Dendritic cell treated with granulocyte-macrophage colony-stimulating factor and Interleukin-4, amounts not matched to agents 40 ng/mL and 50 ng/mL, for 4 days (primary cell): ENCODE data around the gene ARL14EP.
A peak's percentile ranks its signal among the peaks of the same experiment; 100 is the strongest.

Experiments used
- H3K27ac Mint-ChIP-seq: one replicate; pipeline ENCODE4 v1.8.0; 2022; ENCODE audit warnings: mild to moderate bottlenecking, mixed read lengths
- H3K27me3 Mint-ChIP-seq: one replicate; pipeline ENCODE4 v1.8.0; 2022; ENCODE audit warnings: mild to moderate bottlenecking, mixed read lengths
- H3K36me3 Mint-ChIP-seq: one replicate; pipeline ENCODE4 v1.8.0; 2022; ENCODE audit warnings: low read depth, mixed read lengths
- H3K4me1 Mint-ChIP-seq: one replicate; pipeline ENCODE4 v1.8.0; 2022; ENCODE audit warnings: low read depth, mixed read lengths
- H3K4me3 Mint-ChIP-seq: one replicate; pipeline ENCODE4 v1.8.0; 2022; ENCODE audit warnings: mild to moderate bottlenecking, moderate library complexity, mixed read lengths
- H3K9me3 Mint-ChIP-seq: one replicate; pipeline ENCODE4 v1.8.0; 2022; ENCODE audit warnings: mixed read lengths
- intact Hi-C: fragments of 100-400 bp; cut with micrococcal nuclease; formaldehyde crosslinking; loops from one replicate; pipeline ENCODE4 v1.15.0; 2022

ARL14EP gene

GRCh38 chr11:30312243-30312642 is 10.7 kb upstream of the ARL14EP start:
- no peak overlapping the region for H3K4me3 Mint-ChIP-seq
- no peak overlapping the region for H3K27ac Mint-ChIP-seq
- intact Hi-C loops: no loop called here
- H3K4me1 Mint-ChIP-seq: no peaks in the 10 kb centered on the region
- no peaks in the 10 kb centered on the region for H3K9me3 Mint-ChIP-seq
- H3K36me3 Mint-ChIP-seq: no peaks in the 10 kb centered on the region
- H3K27me3 Mint-ChIP-seq: peaks cover 7% of the 10 kb centered on the region

- Mint-ChIP-seq H3K36me3 (no peaks in the 10 kb centered on the region), H3K27me3 (peaks cover 8% of the 10 kb centered on the region), H3K9me3 (no peaks in the 10 kb centered on the region), H3K27ac (no peak overlapping the region), H3K4me1 (no peaks in the 10 kb centered on the region), H3K4me3 (no peak overlapping the region)
- intact Hi-C loops: no loop called here
Measured at GRCh38 chr11:30313580-30313979, 9.3 kb upstream of the ARL14EP start.

GRCh38 chr11:30314625-30315024 is 8.3 kb upstream of the ARL14EP start:
- H3K36me3 Mint-ChIP-seq: no peaks in the 10 kb centered on the region
- no peaks in the 10 kb centered on the region for H3K4me1 Mint-ChIP-seq
- no peaks in the 10 kb centered on the region for H3K9me3 Mint-ChIP-seq
- no peak overlapping the region for H3K4me3 Mint-ChIP-seq
- intact Hi-C loops: no loop called here
- no peak overlapping the region for H3K27ac Mint-ChIP-seq
- H3K27me3 Mint-ChIP-seq: peaks cover 4% of the 10 kb centered on the region

DNA sequence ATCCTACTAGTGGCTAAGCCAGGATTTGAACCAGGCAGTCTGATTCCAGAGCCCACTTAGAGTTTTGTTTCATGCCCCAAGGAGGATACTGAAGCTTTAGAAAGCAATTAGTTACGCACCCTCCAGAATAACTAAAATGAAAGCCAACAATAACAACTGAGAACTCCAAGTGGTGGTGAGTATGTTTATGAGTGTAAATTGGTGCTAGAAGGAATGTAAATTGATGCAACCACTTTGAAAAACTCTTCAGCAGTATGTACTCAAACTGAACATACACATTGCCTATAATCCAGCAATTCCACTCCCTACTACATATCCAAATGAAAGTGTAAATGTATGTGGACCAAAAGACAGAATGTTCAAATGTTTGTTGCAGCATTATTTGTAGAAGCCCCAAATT is 6.7 kb upstream of the ARL14EP start:
- H3K36me3 Mint-ChIP-seq: no peaks in the 10 kb centered on the region
- no peak overlapping the region for H3K4me3 Mint-ChIP-seq
- no peak overlapping the region for H3K27ac Mint-ChIP-seq
- intact Hi-C loops: no loop called here
- no peaks in the 10 kb centered on the region for H3K9me3 Mint-ChIP-seq
- no peaks in the 10 kb centered on the region for H3K4me1 Mint-ChIP-seq
- H3K27me3 Mint-ChIP-seq: peaks cover 11% of the 10 kb centered on the region

DNA sequence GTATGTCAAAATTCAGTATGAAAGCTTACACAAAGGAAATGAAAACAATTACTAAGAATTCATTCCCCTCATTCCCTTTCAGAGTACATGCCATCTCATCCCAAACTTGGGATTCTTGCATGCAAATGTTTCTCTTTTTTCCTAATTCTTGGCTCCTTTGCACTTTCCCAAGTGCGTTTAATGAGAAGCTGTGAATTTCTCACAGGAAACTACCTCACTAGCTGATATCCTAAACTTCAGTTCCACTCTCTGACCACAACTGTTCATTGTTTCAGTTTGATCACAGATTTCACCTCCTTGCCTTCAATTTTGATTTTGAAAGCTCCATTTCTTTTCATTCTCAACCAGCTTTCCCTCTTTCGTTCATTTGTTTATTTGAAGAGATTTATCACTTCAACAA is 5.9 kb upstream of the ARL14EP start:
- intact Hi-C loops: no loop called here
- Mint-ChIP-seq H3K9me3 (no peaks in the 10 kb centered on the region), H3K36me3 (no peaks in the 10 kb centered on the region), H3K4me1 (no peaks in the 10 kb centered on the region), H3K27me3 (peaks cover 11% of the 10 kb centered on the region), H3K27ac (no peak overlapping the region), H3K4me3 (no peak overlapping the region)

DNA sequence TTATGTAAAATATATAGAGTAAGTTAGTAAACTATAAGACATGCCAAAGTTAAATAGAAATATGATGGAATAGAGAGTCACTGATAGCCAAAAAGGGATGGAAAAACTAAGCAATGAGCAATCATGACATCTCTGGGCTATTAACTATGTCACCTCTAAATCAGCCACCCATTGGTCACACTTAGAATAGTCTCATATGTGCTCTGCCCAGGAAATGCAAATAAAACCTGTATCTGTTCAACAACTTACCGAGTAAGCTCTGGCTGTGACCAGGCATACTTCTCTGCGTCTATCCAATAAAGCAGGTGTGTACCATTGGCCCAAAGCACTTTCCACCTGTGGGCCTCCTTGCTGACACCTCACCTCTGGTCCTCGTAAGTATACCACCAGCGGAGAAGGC is 1.6 kb upstream of the ARL14EP start:
- peaks cover 9% of the 10 kb centered on the region for H3K27me3 Mint-ChIP-seq
- no peaks in the 10 kb centered on the region for H3K9me3 Mint-ChIP-seq
- peaks cover 16% of the 10 kb centered on the region for H3K36me3 Mint-ChIP-seq
- H3K4me3 Mint-ChIP-seq: no peak overlapping the region
- intact Hi-C loops: loop anchor here (5.0 to 10.0 kb wide), 3 partner anchors 596 to 1043 kb away; partner anchors contain the start of genes DCDC1 and DNAJC24
- no peak overlapping the region for H3K27ac Mint-ChIP-seq
- H3K4me1 Mint-ChIP-seq: peaks cover 16% of the 10 kb centered on the region

DNA sequence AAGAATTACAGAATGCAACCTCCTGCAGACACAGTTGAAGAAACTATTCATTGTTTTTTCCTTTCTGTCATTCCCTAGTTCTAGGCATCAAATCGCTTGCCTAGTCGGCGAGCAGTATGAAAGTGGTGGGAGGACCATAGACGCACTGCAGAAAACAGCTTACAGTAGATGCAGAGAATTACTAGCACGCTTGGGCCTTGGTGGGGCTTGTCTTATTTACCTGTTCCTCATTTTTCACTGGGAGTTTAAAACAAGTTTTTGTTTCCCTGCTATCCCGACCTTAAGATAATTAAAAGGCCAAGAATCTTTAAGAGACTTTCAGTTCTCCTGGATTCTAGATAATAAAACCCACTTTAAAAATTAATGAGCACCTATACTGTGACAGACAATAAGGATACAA is 713 bp upstream of the ARL14EP start:
- intact Hi-C loops: loop anchor here (5.0 to 10.0 kb wide), 3 partner anchors 595 to 1043 kb away; partner anchors contain the start of genes DCDC1 and DNAJC24
- peak overlapping the region; percentile 96 for H3K27ac Mint-ChIP-seq
- peaks cover 21% of the 10 kb centered on the region for H3K36me3 Mint-ChIP-seq
- H3K4me1 Mint-ChIP-seq: peaks cover 23% of the 10 kb centered on the region
- H3K4me3 Mint-ChIP-seq: no peak overlapping the region
- H3K27me3 Mint-ChIP-seq: peaks cover 9% of the 10 kb centered on the region
- H3K9me3 Mint-ChIP-seq: no peaks in the 10 kb centered on the region

DNA sequence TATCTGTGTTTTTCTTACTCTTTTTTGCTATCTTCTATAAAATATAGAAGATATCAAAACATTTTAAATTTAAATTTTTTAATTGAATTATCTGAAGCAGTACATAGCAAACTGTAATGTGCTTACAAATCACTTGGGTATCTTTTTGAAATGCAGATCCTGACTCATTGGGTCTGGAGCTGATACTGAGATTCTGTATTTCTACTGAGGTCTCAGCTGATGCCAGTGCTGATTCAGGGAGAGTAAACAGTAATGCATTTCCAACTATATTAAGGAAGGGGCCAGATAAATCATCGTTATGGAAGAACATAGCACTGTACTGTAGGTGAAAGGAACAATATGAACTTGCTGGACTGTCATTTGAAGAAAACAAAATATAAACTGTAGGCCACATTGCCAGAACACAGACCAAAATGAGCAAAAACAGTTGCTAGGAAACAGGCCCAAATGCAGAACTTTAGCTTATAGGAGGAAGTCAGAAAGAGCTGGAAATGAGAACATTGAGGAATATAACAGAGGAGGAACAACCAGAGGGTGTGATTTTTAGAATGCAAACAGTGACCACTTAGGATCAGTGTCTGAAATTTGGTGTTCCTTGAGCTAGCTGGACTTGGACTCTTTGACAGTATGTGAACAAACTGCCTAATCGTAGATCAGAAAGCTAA is 3.3 kb downstream of the ARL14EP start:
- intact Hi-C loops: loop anchor here (10.0 kb wide), 2 partner anchors 811 to 1039 kb away; partner anchors contain the start of genes DCDC1 and DNAJC24
- no peaks in the 10 kb centered on the region for H3K9me3 Mint-ChIP-seq
- H3K27me3 Mint-ChIP-seq: no peaks in the 10 kb centered on the region
- peak overlapping the region; percentile 82 for H3K27ac Mint-ChIP-seq
- H3K4me3 Mint-ChIP-seq: peak overlapping the region; percentile 44
- H3K4me1 Mint-ChIP-seq: peaks cover 23% of the 10 kb centered on the region
- H3K36me3 Mint-ChIP-seq: peaks cover 38% of the 10 kb centered on the region

DNA sequence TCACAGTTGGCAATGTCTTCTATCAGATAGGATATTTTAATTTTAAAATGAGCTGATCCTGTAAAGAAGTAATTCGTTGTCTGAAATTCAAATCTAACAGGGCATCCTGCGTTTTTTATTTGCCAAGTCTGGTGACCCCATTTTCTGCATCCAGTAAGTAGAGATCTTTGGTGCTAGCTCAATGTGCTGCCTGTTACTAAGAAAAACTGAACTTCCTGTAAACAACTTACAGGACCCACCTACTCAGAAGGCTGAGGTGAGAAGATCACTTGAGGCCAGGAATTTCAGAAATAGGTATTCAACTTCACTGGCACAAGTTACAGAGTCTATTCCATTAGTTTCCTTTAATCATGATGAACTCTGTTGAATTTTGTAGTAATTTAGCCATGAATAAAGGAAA is 4.0 kb downstream of the ARL14EP start:
- Mint-ChIP-seq H3K4me3 (no peak overlapping the region), H3K27ac (peak overlapping the region; percentile 82), H3K9me3 (no peaks in the 10 kb centered on the region), H3K36me3 (peaks cover 43% of the 10 kb centered on the region), H3K27me3 (no peaks in the 10 kb centered on the region), H3K4me1 (peaks cover 23% of the 10 kb centered on the region)
- intact Hi-C loops: loop anchor here (10.0 kb wide), 2 partner anchors 812 to 1038 kb away; partner anchors contain the start of genes DCDC1 and DNAJC24

DNA sequence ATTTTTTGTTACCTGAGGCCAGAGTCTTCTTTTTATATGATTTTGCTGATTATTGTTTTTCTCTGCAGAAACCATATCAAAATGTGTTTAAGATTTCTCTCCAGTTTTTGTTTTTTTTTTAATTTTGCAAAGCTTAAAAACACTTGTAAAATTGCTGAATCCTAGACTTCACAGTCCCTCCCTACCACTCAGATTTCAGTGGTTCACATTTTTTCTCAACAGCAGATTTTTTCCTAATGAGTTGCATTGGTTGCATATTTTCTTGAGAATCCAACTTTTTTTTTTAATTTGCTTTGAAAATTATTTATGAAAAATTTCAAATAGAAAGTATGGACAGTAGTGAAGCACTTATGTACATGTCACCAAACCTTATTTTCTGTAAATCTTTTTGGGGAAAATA is 5.8 kb downstream of the ARL14EP start:
- Mint-ChIP-seq H3K4me1 (peaks cover 23% of the 10 kb centered on the region), H3K9me3 (no peaks in the 10 kb centered on the region), H3K4me3 (no peak overlapping the region), H3K27me3 (no peaks in the 10 kb centered on the region), H3K27ac (no peak overlapping the region), H3K36me3 (peaks cover 51% of the 10 kb centered on the region)
- intact Hi-C loops: loop anchor here (2.0 to 10.0 kb wide), 3 partner anchors 14 to 1036 kb away; partner anchors contain the start of genes DCDC1 and DNAJC24

DNA sequence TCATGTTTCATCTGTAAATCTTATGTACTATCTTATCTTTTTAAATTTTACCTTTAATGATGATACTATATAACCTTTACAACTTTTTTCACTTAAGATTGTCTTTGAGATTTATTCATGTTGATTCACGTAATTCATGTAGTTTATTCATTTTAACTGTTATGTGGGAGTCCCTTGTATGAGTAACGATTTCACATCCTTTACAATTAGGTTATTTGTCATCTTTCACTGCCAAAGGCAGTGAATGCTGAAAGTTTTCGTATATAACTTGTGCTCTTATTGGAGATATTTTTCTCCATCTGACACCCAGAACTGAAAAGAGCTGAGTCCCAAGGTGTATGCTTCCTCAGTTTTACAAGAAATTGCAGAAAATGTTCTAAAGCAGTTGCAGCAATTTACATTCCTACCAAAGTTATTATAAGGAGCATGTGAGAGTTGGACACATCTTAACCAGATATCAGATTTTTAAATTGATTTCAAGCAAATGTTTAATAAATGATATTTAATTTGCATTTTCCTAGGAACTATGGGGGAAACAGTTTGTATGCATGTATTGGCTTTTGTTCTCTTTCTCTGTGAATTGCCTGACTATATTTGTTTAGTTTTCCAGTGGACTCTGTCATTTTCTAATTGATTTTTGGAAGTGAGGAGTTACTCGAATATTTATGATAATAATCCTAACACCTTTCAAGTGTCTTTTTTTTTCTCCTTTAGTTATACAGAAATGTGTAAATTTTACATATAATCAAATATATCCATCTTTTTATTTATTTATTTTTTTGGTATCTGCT is 6.4 kb downstream of the ARL14EP start:
- Mint-ChIP-seq H3K27me3 (no peaks in the 10 kb centered on the region), H3K9me3 (no peaks in the 10 kb centered on the region), H3K27ac (no peak overlapping the region), H3K36me3 (peaks cover 57% of the 10 kb centered on the region), H3K4me3 (no peak overlapping the region), H3K4me1 (peaks cover 21% of the 10 kb centered on the region)
- intact Hi-C loops: loop anchor here (2.0 to 10.0 kb wide), 3 partner anchors 13 to 1035 kb away; partner anchors contain the start of genes DCDC1 and DNAJC24

DNA sequence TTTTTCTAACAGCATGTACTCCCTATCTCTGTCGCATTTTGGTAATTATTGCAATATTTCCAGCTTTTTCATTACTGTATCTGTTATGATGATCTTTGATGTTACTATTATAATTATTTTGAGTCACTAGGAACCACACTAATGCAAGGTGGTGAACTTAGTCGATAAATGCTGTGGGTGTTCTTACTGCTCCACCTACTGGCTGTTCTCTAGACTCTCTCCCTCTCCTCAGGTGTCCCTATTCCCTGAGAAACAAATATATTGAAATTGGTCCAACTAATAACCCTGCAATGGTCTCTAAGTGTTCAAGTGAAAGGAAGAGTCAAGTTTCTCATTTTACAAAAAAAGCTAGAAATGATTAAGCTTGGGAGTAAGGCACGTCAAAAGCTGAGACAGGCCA is 10.5 kb downstream of the ARL14EP start:
- no peak overlapping the region for H3K27ac Mint-ChIP-seq
- H3K9me3 Mint-ChIP-seq: no peaks in the 10 kb centered on the region
- H3K4me3 Mint-ChIP-seq: no peak overlapping the region
- intact Hi-C loops: no loop called here
- H3K27me3 Mint-ChIP-seq: no peaks in the 10 kb centered on the region
- H3K4me1 Mint-ChIP-seq: no peaks in the 10 kb centered on the region
- H3K36me3 Mint-ChIP-seq: peaks cover 80% of the 10 kb centered on the region

DNA sequence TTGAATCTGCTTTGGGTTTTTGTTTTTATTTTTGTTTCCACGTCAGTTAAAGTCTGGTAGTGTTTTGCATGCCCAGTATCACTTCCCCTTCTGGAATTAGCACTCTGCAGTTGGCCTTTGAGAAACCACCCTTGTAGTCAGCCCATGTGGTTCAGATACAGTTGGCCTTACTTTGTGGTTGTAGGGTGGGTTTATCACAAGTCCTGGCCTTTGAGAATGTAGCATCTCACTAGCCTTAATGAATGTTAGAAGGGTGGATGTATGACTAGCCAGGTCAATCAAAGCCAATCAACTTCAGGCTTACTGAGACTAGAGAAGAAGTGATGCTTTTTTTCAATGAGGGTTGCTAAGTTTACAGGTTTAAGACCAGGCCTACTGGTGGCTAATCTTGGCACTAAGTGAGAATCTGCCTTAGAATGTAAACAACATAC is 19.8 kb downstream of the ARL14EP start:
- H3K9me3 Mint-ChIP-seq: no peaks in the 10 kb centered on the region
- peak overlapping the region; percentile 51 for H3K4me3 Mint-ChIP-seq
- H3K36me3 Mint-ChIP-seq: peaks cover 15% of the 10 kb centered on the region
- peaks cover 13% of the 10 kb centered on the region for H3K4me1 Mint-ChIP-seq
- intact Hi-C loops: loop anchor here (2.0 to 10.0 kb wide), 2 partner anchors 14 to 112 kb away; no protein-coding TSS in a partner anchor
- peak overlapping the region; percentile 85 for H3K27ac Mint-ChIP-seq
- H3K27me3 Mint-ChIP-seq: no peaks in the 10 kb centered on the region

DNA sequence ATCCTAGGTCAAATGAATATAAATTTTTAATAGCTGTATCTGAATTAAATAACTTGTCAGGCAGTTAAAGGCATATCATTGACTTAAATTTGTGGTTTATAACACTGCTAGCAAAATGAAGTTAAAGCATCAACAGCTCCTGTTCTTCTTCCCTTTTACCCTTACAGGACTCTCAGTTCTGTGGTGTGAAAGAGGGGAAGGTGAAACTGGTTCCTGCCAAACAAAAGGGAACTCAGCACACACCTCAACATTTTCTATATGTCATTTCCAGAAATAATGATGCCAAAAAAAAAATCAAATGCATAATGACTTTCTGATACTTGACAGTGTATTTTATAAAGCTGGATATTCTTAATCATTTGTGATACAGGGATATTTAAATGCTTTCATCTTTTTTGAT is 21.2 kb downstream of the ARL14EP start:
- intact Hi-C loops: loop anchor here (10.0 kb wide), 1 partner anchor 111 kb away; no protein-coding TSS in a partner anchor

More for the DNA sequence above, 21.2 kb downstream of the ARL14EP start:
- H3K27me3 Mint-ChIP-seq: no peaks in the 10 kb centered on the region
- no peak overlapping the region for H3K27ac Mint-ChIP-seq
- H3K9me3 Mint-ChIP-seq: no peaks in the 10 kb centered on the region
- H3K4me1 Mint-ChIP-seq: peaks cover 13% of the 10 kb centered on the region
- peaks cover 5% of the 10 kb centered on the region for H3K36me3 Mint-ChIP-seq
- no peak overlapping the region for H3K4me3 Mint-ChIP-seq
